NCI-H2196 treated with DMSO at 0.1 percent for 48 hours (cell line): Measurements from ENCODE around the gene TBC1D23.
"Not testable (repeated sequence)": the region's sequence is repeated elsewhere in the genome, so short reads cannot be mapped to it uniquely, and the experiment has no call there.

Source experiments
- DNase-seq: peaks from one replicate; lab custom pipeline; 2025; ENCODE audit not compliant: unreplicated experiment; lab: John Stamatoyannopoulos, UW

Gene TBC1D23

DNA sequence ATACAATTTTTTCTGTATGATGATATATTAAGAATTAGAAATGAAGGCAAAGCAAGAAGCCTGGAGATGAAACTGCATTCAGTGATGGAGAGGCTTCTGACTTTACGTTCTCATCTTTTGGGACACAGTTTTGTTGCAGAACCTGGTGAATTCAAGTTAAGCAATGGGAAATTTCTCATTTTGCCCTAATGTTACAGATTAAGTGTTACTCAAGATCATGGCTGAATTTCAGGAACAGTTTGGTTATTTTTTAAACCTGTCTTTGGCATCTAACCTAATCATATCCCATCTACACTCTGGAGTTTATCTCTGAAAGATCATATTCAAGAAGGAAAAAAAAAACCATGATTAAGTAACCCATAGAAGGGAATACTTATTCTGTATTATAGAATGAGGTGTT, 79.7 kb downstream of the TBC1D23 start:
- DNase-seq, result no peak

DNA sequence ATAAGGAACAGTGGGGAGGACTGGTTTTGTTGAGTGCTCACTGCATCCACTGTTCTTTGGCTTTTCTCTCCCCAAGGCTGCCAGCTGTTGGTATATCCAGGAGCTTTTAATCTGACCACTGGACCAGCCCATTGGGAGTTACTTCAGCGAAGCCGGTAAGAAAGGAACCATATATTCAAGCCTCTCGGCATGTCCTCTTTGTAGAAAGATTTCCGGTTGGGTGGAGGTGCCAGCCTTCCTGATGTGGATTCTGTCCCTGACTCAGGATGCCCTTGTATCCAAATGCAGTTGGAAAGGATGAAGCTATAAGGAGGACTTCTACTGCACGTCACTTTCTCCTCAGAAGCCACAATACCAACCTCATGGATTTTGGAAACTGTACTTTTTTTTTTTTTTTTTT, 87.9 kb downstream of the TBC1D23 start:
- no peak for DNase-seq

- DNase-seq, result not testable (repeated sequence)
Observed at GRCh38 chr3:100351770-100352169, 91.0 kb downstream of the TBC1D23 start.

DNA sequence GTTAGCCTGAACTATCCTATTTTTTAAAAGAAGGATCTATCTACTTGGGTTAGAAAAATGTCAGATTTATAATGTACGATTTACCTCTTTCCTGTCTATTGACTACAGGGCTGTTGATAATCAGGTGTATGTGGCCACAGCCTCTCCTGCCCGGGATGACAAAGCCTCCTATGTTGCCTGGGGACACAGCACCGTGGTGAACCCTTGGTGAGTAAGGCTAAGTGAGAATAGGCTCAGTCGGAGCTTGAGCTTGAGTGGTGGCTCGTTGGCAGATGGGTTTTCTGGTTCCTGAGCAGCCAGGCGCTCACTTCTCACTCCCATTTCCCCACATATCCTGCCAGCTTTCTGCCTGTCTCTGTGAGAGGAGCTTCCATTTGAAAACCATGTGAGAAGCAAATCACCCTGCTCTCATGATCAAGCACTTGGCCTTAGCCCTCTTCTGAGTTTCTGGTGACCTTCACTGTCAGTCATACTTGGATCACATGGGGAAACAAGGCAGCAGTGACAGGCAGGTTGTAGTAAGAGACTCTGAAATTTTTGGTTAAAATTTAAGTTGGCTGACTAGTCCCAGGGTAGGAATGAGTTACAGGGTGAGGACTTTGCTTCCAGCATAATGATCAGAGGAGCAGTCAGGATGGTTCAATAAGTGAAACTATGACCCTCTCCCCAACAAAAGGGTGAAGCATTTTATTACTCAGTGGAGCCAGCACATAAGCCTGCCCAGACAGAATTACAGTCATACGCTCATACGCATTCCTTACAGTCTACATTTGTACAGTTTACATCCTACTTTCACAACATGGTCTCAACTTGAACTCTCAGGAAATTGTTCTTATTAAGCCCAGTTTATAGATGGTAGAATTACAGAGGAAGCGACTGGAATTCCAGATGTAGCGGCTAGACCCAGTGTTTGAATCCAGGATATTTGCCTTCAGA, 91.8 kb downstream of the TBC1D23 start:
- DNase-seq, result no peak

- no peak for DNase-seq
Observed at GRCh38 chr3:100354850-100355249, 94.1 kb downstream of the TBC1D23 start.

GRCh38 chr3:100358413-100358812, 97.6 kb downstream of the TBC1D23 start:
- DNase-seq, result no peak

GRCh38 chr3:100359035-100359434, 98.2 kb downstream of the TBC1D23 start:
- no peak for DNase-seq

DNA sequence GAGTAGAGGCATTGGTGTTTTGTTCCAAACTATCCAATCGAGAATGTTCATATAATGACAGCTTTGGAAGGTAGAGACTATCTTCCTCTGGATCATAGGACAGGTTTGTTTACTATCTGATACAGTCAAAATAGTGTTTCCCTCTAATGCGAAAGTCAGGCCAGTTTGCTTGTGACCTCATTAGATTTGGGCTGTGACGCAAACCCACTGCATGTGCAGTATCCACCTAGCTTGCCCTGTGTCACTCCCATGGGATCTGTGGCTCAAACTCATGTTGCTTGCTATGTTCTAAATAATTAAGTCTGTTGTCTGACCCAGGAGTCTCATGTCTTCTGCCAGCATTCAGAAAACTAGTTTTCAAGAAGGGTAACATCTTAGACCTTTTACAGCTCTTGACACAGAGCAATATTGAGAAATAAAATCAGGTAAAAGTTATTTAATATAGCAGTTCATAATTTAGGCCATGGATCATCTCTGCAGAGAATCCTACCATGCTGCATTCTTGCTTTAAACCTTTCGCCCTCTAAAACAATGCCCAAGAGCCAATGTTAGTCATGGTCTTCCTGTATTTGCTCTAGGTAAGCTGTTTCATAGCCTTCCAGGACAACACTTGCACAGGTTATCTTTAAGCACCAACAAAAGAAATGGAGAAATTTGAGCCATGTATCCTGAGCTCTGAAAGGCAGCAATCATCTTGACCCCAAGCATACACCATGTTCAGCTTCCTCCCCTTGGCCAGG, 100.1 kb downstream of the TBC1D23 start:
- no peak for DNase-seq

- no peak for DNase-seq
Observed at GRCh38 chr3:100361897-100362296, 101.1 kb downstream of the TBC1D23 start.

DNA sequence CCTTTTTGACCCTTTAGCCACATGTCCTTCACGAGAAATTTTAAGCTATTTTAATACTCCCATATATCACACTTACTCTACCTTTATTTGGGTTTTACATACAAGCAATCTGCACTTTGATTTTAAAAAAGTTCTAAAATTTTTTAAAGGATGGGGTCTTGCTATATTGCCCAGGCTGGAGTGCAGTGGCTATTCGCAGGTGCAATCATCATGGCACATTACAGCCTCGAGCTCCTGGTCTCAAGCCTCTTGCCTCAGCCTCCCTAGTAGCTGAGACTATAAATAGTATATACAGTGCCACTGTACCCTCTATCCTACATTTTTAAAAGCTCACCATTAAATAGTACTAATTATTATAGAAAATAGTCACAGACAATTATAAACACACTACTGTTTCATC, 103.6 kb downstream of the TBC1D23 start:
- no peak for DNase-seq

DNA sequence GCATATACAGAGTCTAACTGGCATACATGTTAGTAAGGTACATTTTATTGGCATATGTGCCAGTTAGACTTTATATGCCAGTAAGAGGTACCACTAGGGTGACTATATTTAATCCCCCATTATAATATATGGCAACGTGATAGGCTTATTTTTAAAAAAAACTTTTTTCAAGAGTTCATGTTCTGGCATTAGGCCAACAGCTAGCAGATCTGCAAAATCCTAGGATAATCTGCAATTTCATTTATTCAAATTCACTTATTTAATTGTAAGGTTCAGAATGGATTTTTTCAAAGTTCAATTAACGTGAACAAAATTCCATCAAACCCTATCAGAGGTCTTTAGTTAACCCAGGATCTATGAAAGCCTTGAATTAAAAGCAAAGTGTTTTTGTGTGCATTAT, 105.6 kb downstream of the TBC1D23 start:
- no peak for DNase-seq

- DNase-seq, result no peak
Observed at GRCh38 chr3:100368441-100368840, 107.6 kb downstream of the TBC1D23 start.

GRCh38 chr3:100370756-100371155, 110.0 kb downstream of the TBC1D23 start:
- DNase-seq, result no peak

- no peak for DNase-seq
Observed at GRCh38 chr3:100374521-100374920, 113.7 kb downstream of the TBC1D23 start.
